Memory B cell (primary cell): Measurements from ENCODE around the gene RNF220.

Source experiments
- ATAC-seq: fragments of 150-1000 bp; cut with Tn5 transposase; 2 replicates; pipeline ENCODE4 v1.10.0; 2021; ENCODE audit warnings: low read depth, mild to moderate bottlenecking, moderate library complexity
- DNase-seq, 2 donors: peaks; one replicate each; pipeline ENCODE4 v3.0.0; 2022; ENCODE audit warnings: low spot score in 2 of 2
- H3K27ac Mint-ChIP-seq: one replicate; pipeline ENCODE4 v1.8.0; 2022; ENCODE audit warnings: mild to moderate bottlenecking, moderate library complexity, mixed read lengths
- H3K27me3 Mint-ChIP-seq: one replicate; pipeline ENCODE4 v1.8.0; 2022; ENCODE audit warnings: mixed read lengths
- H3K36me3 Mint-ChIP-seq: one replicate; pipeline ENCODE4 v1.8.0; 2022; ENCODE audit warnings: mild to moderate bottlenecking, mixed read lengths
- H3K4me1 Mint-ChIP-seq: one replicate; pipeline ENCODE4 v1.8.0; 2022; ENCODE audit warnings: mixed read lengths
- H3K4me3 Mint-ChIP-seq: one replicate; pipeline ENCODE4 v1.8.0; 2022; ENCODE audit warnings: mild to moderate bottlenecking, moderate library complexity, mixed read lengths
- H3K9me3 Mint-ChIP-seq: one replicate; pipeline ENCODE4 v1.8.0; 2022; ENCODE audit warnings: mixed read lengths

The RNF220 gene

DNA sequence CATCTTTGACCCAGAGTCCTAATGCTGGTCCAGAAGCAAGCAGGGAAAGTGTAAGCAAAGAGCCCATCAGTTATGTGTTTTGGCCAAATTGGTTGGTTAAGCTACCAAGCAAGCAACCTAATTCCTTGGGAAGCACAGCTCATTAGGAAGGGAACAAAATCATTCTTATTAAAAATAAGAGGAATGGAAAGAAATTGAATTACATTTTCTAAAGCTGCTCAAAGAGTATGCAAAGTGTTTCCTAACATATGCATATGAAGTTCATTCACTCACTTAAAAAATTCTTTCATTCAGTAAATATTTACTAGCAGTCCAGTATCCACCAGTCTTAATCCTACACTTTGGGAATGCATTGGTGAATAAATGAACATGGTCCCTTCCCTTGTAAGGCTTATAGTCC is 71.8 kb downstream of the RNF220 start:
- H3K4me1 Mint-ChIP-seq, result peaks cover 11% of the 10 kb centered on the region
- peaks cover under 1% of the 10 kb centered on the region for H3K36me3 Mint-ChIP-seq
- H3K9me3 Mint-ChIP-seq, result peaks cover 1% of the 10 kb centered on the region
- H3K27ac Mint-ChIP-seq, result no peak overlapping the region
- H3K27me3 Mint-ChIP-seq, result peaks cover 4% of the 10 kb centered on the region
- H3K4me3 Mint-ChIP-seq, result no peak overlapping the region
- DNase-seq (no peak), ATAC-seq (no peak)

DNA sequence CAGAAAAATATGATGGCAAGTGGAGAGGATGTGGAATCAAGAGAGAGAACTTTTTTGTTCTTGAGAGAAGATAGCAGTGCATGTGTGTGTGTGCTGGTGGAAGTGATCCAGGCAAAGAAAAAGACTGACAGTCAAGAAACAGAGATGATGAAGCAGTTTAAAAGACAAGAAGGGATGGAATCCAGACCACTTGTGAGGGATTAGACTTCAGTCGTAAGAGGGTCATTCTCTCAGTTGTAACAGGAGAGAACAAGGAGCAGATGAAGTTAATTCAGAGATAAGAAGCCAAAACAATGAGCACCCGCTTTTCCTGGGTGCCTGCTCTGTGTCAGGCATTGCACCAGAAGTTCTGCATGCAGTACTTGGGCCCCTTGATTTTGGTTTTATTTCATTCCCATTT is 76.6 kb downstream of the RNF220 start:
- Mint-ChIP-seq H3K9me3 (no peaks in the 10 kb centered on the region), H3K27ac (no peak overlapping the region), H3K27me3 (peaks cover 17% of the 10 kb centered on the region), H3K4me3 (no peak overlapping the region), H3K36me3 (no peaks in the 10 kb centered on the region), H3K4me1 (peaks cover 3% of the 10 kb centered on the region)
- DNase-seq, result no peak
- no peak for ATAC-seq

DNA sequence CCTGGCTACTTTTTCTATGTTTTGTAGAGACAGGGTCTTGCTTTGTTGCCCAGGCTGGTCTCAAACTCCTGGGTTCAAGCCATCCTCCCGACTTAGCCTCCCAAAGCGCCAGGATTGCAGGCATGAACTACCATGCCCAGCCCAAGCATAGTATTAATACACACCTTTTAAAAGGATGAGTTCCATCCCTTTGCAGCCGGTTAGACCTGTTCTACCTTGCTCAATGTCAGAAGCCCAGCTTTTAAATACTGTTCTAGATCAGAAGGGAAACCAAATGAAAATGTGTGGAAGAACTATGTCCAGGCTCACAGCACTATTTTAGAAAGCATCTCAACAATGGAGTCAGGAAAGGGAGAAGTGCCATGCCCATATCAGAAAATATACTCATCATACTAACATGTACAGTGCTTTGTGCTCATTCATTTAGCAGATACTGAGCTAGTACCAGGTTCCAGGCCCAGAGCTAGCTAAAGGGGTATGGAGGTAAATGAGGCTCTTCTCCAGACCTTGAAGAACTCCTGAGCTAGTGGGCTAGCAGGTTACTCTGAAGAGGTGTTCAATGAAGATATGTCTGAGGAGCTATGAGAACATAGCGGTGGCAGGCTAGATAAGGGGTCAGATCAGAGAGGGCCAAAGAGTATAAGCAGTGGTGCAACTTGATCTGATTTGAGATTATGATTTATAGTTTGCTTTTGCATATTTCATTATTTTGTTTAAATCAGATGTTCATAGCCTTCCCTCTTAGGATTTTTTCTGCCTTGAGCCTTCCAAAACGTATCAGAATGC is 78.2 kb downstream of the RNF220 start:
- Mint-ChIP-seq H3K4me3 (no peak overlapping the region), H3K9me3 (no peaks in the 10 kb centered on the region), H3K27ac (no peak overlapping the region), H3K4me1 (peaks cover 3% of the 10 kb centered on the region), H3K27me3 (peaks cover 17% of the 10 kb centered on the region), H3K36me3 (no peaks in the 10 kb centered on the region)
- DNase-seq (no peak), ATAC-seq (no peak)

DNA sequence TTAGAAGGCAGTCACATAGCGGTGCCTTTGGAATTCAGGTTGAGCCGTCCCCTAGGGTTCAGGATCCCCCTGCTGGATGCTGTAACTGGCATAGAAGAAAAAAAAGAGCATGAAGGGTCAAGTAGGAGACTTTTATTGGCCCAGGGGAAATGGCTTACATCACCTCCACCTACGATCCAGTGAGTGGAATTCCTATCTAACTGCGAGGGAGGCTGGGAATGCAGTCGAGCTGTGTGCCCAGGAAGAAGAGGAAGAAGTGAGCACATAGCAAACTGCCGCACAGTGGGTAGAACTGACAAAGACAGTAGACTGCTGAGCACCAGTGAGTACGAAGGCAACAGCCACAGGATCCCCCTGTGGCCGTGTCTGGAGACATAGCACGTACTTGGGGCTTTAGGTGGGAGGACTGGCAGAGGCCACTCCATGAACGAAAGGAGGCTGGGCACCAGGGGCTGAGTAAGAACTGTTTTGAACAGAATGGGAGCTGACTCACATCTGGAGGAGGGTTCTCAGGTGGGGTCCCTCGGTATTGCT is 79.2 kb downstream of the RNF220 start:
- no peaks in the 10 kb centered on the region for H3K36me3 Mint-ChIP-seq
- ATAC-seq, result no peak
- peaks cover 20% of the 10 kb centered on the region for H3K27me3 Mint-ChIP-seq
- H3K4me3 Mint-ChIP-seq, result no peak overlapping the region
- H3K9me3 Mint-ChIP-seq, result no peaks in the 10 kb centered on the region
- DNase-seq, result no peak
- peaks cover 3% of the 10 kb centered on the region for H3K4me1 Mint-ChIP-seq
- H3K27ac Mint-ChIP-seq, result no peak overlapping the region

DNA sequence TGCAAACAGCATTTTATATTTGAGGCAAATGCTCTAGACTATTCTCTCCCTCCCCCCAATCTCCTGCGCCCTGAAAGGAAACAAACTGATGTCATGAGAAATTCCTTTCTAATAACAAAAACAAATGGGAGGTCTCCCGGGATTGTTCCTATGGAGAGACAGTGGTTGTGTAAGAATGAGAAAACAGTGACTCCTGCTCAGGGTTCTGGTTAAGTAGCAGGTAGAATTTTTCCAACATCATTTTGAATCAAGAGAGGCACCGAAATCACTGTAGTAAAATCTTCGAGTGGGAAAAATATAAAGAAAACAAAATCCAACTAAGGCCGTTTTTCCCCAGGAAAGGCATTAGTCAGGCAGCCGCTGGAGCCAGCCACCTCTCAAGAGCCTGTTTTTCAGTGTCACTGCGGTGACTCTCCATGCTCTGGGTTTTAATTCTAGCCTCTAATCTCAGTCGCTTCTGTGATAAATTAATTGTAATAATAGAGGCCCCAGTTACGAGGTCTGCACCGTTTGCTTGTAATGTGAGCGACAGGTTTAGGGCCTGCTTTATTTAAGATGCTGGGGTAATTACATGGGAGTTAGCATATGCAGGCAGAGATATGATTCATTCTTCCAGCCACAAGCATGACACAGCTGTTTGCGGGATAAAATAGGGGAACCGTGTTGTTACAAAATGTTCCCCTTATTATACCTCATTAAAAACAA is 80.3 kb downstream of the RNF220 start:
- Mint-ChIP-seq H3K27ac (no peak overlapping the region), H3K4me1 (peaks cover 3% of the 10 kb centered on the region), H3K36me3 (no peaks in the 10 kb centered on the region), H3K4me3 (no peak overlapping the region), H3K27me3 (peaks cover 19% of the 10 kb centered on the region), H3K9me3 (peaks cover under 1% of the 10 kb centered on the region)
- no peak for DNase-seq
- peak; percentile 69 for ATAC-seq

DNA sequence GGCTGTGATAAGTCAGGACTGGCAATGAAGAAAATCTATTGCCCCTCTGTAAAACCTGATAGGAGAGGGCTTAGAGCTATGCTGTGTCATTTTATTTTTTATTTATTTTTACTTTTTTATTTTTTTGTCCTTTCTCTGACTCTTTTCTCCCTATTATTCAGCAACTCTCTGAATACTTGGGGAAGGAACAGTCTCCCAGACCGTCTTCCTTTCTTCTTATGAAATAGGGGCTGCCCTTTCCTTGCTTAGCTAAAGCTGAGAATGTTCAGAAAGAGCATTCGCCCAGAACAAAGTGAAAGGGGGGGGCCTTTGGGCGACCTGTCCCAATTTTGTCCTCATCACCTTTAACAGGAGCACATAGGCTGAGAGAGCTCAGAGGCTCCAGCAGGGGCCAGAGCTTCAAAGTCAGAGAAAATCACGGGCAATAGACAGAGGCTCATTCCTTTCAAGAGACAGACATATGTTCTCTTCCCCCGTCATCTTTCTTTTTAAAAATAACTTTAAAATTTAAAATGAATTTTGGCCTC is 80.9 kb downstream of the RNF220 start:
- peaks cover 17% of the 10 kb centered on the region for H3K27me3 Mint-ChIP-seq
- no peak for DNase-seq
- peaks cover 3% of the 10 kb centered on the region for H3K4me1 Mint-ChIP-seq
- H3K27ac Mint-ChIP-seq, result no peak overlapping the region
- H3K4me3 Mint-ChIP-seq, result no peak overlapping the region
- peaks cover 3% of the 10 kb centered on the region for H3K36me3 Mint-ChIP-seq
- peaks cover 4% of the 10 kb centered on the region for H3K9me3 Mint-ChIP-seq
- ATAC-seq, result no peak

DNA sequence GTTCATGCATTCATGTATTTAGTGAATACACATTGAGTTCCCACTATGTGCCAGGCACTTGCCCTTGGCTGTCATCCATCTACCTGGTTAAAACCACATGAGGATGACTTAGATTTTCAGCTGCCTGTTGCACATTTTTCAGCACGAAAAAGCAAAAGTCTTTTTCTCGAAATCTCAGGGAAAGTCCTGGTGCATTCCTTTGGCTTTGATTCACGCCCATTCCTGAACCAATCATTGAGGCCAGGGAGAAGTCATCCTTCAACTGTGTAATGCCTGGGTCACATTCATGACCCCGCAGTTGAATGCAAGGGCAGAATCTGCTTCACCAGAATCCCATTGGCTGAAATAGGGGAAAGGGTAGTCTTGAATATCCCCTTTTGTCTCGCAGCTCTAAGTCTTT is 84.4 kb downstream of the RNF220 start:
- ATAC-seq, result no peak
- H3K9me3 Mint-ChIP-seq, result peaks cover 4% of the 10 kb centered on the region
- no peaks in the 10 kb centered on the region for H3K4me1 Mint-ChIP-seq
- no peak overlapping the region for H3K4me3 Mint-ChIP-seq
- H3K36me3 Mint-ChIP-seq, result peaks cover 3% of the 10 kb centered on the region
- H3K27me3 Mint-ChIP-seq, result peaks cover 7% of the 10 kb centered on the region
- no peak for DNase-seq
- no peak overlapping the region for H3K27ac Mint-ChIP-seq

DNA sequence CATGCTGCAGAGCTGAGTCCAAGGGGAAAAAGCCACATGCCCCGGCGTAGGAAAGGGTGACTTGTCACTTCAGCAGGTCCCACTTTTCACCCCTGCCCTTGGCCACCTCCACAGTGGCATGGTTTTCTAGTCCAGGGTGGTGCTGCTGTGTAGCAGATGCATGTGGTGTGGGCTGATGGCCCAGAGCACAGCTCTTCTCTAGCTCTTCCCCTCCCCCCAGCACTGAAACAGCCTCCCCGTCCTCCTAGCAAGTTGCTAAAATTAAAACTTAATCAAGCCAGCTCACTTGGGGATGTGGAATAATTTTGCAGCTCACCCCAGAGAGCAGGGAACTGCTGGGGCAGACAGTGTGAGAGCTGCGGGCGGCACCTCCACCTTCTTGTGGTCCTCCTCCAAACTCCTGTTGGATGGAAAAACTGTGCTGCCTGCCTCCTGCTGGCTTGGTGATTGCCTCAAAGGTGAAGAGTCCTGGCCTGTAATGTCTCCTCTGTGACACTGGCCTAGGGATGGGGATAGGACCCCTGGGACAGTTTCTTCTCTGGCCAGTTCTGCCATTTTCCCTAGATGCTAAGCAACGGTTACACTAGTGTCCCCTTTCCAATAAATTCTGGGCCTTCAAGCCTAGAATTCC is 91.6 kb downstream of the RNF220 start:
- H3K9me3 Mint-ChIP-seq, result no peaks in the 10 kb centered on the region
- H3K4me1 Mint-ChIP-seq, result peaks cover 2% of the 10 kb centered on the region
- H3K36me3 Mint-ChIP-seq, result no peaks in the 10 kb centered on the region
- no peak overlapping the region for H3K4me3 Mint-ChIP-seq
- ATAC-seq (no peak), DNase-seq (no peak)
- no peak overlapping the region for H3K27ac Mint-ChIP-seq
- peaks cover 2% of the 10 kb centered on the region for H3K27me3 Mint-ChIP-seq

DNA sequence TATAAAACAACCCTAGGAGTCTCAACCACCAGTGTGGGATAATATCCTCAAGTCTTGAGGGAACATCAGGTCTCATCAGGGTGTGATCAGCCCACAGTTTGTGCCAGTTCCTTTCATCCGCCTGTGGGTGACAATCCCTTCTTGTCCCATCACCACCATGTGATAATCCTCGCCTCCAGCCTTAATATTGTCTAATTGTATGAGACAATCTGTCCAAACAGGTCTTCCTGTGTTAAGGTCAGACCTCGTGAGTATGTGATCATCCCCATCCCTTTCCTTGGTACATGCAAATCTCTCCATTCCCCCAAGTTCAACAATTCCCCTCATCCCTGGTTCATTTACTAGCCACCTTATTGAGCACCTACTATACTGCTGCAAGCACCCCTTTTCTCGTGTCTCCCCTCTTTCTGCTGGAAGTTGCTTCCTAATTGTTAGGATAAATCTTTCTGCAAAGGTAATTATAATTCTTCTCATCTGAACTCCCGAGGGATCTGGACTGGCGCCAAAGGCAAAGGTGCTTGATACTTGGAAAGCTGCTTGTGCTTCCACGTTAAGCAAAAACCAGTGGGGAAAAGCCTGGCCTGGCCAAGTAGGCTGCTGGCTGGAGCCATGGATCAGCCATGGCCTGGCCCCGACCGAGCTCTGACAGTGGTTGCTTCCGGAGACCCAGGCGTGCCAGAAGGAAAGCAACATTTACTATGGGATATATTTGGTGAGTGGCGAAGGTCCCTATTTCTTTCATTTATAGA is 92.5 kb downstream of the RNF220 start:
- DNase-seq (no peak), ATAC-seq (no peak)
- Mint-ChIP-seq H3K4me3 (no peak overlapping the region), H3K9me3 (no peaks in the 10 kb centered on the region), H3K36me3 (no peaks in the 10 kb centered on the region), H3K27ac (no peak overlapping the region), H3K4me1 (peaks cover 6% of the 10 kb centered on the region), H3K27me3 (peaks cover 2% of the 10 kb centered on the region)

DNA sequence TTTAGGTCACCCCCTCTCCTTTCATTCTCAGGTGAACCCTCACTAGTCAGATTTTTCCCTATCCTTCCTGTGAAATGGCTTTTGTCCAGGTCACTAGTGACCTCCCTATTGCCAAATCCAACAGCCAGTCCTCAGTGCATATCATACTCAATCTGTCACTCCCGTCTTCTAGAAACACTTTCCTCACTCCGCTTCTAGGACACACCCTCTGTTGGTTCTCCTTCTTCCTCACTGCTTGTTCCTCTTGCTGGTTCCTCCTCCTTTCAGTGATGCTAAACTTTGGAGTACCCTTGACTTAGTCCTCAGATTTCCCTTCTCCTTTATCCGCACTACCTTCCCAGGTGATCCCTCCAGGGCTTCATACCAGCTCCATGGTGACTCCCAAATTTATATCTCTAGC is 94.3 kb downstream of the RNF220 start:
- Mint-ChIP-seq H3K36me3 (no peaks in the 10 kb centered on the region), H3K9me3 (no peaks in the 10 kb centered on the region), H3K4me1 (peaks cover 9% of the 10 kb centered on the region), H3K4me3 (no peak overlapping the region), H3K27me3 (peaks cover 2% of the 10 kb centered on the region), H3K27ac (no peak overlapping the region)
- DNase-seq, result no peak
- no peak for ATAC-seq

DNA sequence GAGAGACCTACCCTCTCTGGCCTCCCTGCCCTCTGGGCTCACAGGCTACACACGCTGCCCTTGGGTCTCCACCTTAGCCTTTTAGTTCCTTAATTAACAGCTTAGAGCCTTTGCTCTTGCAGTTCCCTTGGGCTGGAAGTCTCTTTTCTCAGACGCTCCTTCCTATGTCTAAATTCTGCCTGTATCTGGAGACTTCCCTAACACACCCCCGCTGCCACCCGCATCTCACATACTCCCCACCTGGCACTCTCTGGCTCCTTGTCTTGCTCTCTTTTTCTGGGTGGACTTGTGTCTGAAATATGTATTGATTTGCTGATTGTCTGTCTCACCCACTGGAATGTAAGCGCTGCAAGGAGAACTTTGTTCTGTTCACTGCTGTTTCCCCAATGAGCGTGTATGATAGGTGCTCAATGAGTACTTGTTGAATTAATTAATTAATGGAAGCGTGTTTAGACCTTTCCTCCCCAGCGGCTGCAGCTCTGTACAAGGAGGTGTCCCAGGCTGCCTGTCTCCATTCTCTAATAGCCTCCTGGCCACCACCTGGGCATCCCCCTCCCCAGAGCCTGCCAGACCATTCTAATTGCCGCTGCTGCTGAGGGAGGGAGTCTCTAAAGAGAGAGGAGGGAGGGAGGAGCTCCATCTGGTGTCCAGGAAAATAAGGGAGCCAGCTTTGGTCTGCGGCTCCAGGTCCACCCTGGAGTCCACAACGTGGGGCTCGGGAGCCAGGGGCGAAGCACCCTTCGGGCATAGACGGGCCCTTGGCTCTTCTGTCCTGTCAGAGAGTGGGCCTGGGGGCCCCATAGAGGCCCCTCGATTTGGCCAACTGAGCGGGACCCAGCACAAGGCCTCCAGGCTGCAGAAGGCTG is 95.4 kb downstream of the RNF220 start:
- H3K27me3 Mint-ChIP-seq, result peaks cover 2% of the 10 kb centered on the region
- no peak for ATAC-seq

DNA sequence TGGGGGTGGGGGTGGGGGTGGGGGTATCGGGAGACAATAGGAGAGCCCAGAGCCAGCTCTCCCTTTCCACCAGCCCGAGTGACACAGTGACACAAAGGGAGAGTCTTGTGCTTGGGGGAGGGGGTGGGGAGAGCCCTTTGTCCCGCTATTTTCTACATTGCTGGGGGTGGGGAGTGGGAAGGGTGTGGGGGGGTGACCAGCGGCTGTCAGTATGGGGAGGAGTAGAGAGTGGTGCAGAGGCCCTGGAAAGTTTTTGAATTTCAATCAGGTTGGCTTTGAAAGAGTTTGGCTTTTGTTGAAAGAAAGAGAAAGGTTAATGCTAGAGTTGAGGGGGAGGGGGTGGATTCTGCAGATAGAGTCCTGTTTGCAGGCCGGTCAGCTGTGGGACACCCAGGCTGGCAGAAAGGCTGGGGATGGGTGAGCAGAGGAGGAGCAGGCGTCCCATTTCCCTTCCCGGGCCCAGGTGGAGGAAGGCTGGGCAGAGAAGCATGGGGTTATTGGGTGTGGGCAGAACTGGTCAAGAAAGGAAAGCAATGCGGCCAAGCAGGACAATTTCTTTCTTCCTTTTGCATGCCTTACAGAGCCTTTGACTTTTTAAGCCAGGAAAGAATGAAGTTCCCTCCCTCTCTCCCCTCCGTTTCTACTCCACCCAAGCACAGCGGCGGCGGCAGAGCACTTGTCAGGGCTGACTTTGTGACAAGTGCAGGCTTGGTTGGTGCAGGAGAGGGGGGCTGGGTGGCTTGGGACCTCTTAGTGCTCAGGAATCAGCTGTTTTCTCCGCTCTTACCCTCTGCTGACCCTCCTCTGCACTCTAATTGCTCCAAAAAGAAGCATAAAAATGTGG is 96.2 kb downstream of the RNF220 start:
- ATAC-seq, result no peak
- no peak for DNase-seq
- Mint-ChIP-seq H3K4me1 (peaks cover 11% of the 10 kb centered on the region), H3K27ac (peak overlapping the region; percentile 72), H3K9me3 (no peaks in the 10 kb centered on the region), H3K36me3 (no peaks in the 10 kb centered on the region), H3K4me3 (no peak overlapping the region), H3K27me3 (peaks cover 4% of the 10 kb centered on the region)

More for the DNA sequence above, 95.4 kb downstream of the RNF220 start:
- no peak for DNase-seq
- Mint-ChIP-seq H3K27ac (no peak overlapping the region), H3K9me3 (no peaks in the 10 kb centered on the region), H3K4me1 (peaks cover 11% of the 10 kb centered on the region), H3K4me3 (no peak overlapping the region), H3K36me3 (no peaks in the 10 kb centered on the region)
